Testis (tissue), 3 donors: ENCODE data around the gene DCUN1D4. TPM values are rescaled to one million over a fixed set of nuclear protein-coding genes. Genes with fewer than 3 reads are reported as not detected.

Source experiments
- DNase-seq: peaks from one replicate; pipeline ENCODE4 v3.0.0-alpha.2; 2019
- H3K27ac ChIP-seq, 2 donors: fragments of 200-600 bp; sonication (generic); one replicate each; pipeline ENCODE4 v1.5.1; 2019
- H3K27me3 ChIP-seq: fragments of 200-600 bp; sonication (generic); one replicate; pipeline ENCODE4 v1.5.1; 2019
- H3K36me3 ChIP-seq: fragments of 200-600 bp; sonication (generic); one replicate; pipeline ENCODE4 v1.5.1; 2017; ENCODE audit warnings: low read depth; ENCODE audit errors: missing control alignments
- H3K4me1 ChIP-seq: fragments of 200-600 bp; sonication (generic); one replicate; pipeline ENCODE4 v1.5.1; 2019
- H3K4me3 ChIP-seq, 2 donors: fragments of 200-600 bp; sonication (generic); one replicate each; pipeline ENCODE4 v1.5.1; 2017 to 2019
- H3K9me3 ChIP-seq: fragments of 200-600 bp; sonication (generic); one replicate; pipeline ENCODE4 v1.5.1; 2017
- CTCF ChIP-seq, 3 experiments: fragments of 450-650 bp in 2 of 3; fragments of 200-600 bp in 1 of 3; sonication (generic) in 1 of 3; IDR thresholded peaks; one replicate each; pipeline ENCODE4 v1.5.1; 2016 to 2019; ENCODE audit warnings: antibody characterized with exemption in 3 of 3, mild to moderate bottlenecking in 2 of 3, moderate library complexity in 1 of 3
- POLR2A ChIP-seq: fragments of 450-650 bp; IDR thresholded peaks from one replicate; pipeline ENCODE4 v1.6.1; 2017; ENCODE audit warnings: antibody characterized with exemption, mild to moderate bottlenecking, moderate library complexity
- WGBS, 2 donors: methylation state at CpG; one replicate each; pipeline ENCODE4 v1.1.5; 2018; 5-methylcytosine and 5-hydroxymethylcytosine counted together
- intact Hi-C: fragments of 100-400 bp; cut with DNase I; formaldehyde crosslinking; loops from one replicate; pipeline ENCODE4 v1.15.1; 2023; ENCODE audit warnings: low total_unique reads
- polyA plus RNA-seq: library from polyadenylated mRNA; stranded (reverse); fragments of 350-450 nt; fragmentation: Illumina TruSeq; extraction: RNeasy Lipid Tissue Mini Kit (QIAGEN cat#74804); gene quantifications from one replicate; pipeline ENCODE4 v1.2.3, GENCODE V29; 2014; ENCODE audit warnings: low read depth, low replicate concordance; ENCODE audit not compliant: insufficient read depth
- total RNA-seq, 2 donors: library from RNA; depleted of rRNA; stranded (reverse); fragments of >200 nt; gene quantifications; one replicate each; pipeline ENCODE4 v1.2.3, GENCODE V29; 2016

The DCUN1D4 gene
- total and polyA plus RNA-seq, 3 donors from 2014 or later, result 57.7 to 81.9 (median 74.1) TPM

GRCh38 chr4:51859476-51860031, 16.6 kb downstream of the DCUN1D4 start:
- no peaks in the 10 kb centered on the region for H3K27me3 ChIP-seq
- no peaks in the 10 kb centered on the region for H3K36me3 ChIP-seq
- H3K4me3 ChIP-seq, result no peak overlapping the region
- intact Hi-C loops, result no loop called here
- TF ChIP-seq CTCF (IDR thresholded peaks at IDR 0.05) (no peak), POLR2A (no peak)
- no peak overlapping the region for H3K27ac ChIP-seq
- peaks cover 4% of the 10 kb centered on the region for H3K4me1 ChIP-seq
- 66 to 78% methylated on average over 4 of the region's 4 CpGs for WGBS, 2 donors
- no peaks in the 10 kb centered on the region for H3K9me3 ChIP-seq
- no peak for DNase-seq

DNA sequence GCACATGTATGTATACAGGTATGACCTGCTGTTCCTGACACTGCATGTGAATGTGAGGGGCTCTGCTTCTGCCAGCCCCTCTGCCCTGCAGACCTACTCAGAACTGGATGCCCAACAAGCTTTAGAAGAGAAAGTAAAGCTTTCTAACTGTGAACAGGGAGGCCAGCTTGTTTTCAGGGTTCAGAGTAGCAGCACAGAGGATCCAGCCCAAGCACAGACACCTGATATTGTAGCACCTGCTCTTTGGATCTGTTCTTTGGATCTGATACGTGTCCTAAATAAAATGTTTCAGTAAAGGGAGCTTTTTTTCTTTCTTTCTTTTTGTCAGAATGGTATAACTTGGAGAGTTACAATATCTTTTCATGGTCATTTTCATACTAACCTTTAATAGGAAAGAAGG, 19.2 kb downstream of the DCUN1D4 start:
- Histone ChIP-seq H3K27ac (no peak overlapping the region), H3K9me3 (no peaks in the 10 kb centered on the region), H3K27me3 (no peaks in the 10 kb centered on the region), H3K4me3 (no peak overlapping the region), H3K36me3 (no peaks in the 10 kb centered on the region), H3K4me1 (peaks cover 4% of the 10 kb centered on the region)
- DNase-seq, result no peak
- TF ChIP-seq CTCF (IDR thresholded peaks at IDR 0.05) (no peak), POLR2A (no peak)
- intact Hi-C loops, result no loop called here
- WGBS, 2 donors, result 76 to 83% methylated on average over 1 of the region's 1 CpG

DNA sequence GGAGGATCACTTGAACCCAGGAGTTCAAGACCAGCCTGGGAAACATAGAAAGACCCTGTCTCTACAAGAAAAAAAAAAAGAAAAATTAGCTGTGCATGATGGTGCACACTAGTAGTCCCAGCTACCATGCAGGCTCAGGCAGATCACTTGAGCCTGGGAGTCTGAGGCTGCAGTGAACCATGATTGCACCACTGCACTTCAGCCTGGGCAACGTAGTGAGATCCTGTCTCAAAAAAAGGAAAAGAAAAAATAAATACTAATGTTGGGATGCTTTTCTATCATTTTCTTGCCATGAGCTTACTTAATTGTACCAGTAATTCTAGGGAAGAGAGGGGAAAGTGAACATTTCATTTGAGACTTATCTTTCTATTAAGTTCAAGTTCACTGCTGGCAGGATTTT, 19.8 kb downstream of the DCUN1D4 start:
- no peaks in the 10 kb centered on the region for H3K36me3 ChIP-seq
- intact Hi-C loops, result no loop called here
- H3K4me1 ChIP-seq, result peaks cover 4% of the 10 kb centered on the region
- TF ChIP-seq CTCF (IDR thresholded peaks at IDR 0.05), result no peak
- no peak for TF ChIP-seq POLR2A
- no peaks in the 10 kb centered on the region for H3K9me3 ChIP-seq
- 84 to 90% methylated on average over 1 of the region's 1 CpG for WGBS, 2 donors
- H3K27me3 ChIP-seq, result no peaks in the 10 kb centered on the region
- H3K27ac ChIP-seq, result no peak overlapping the region
- H3K4me3 ChIP-seq, result no peak overlapping the region
- no peak for DNase-seq

- H3K4me3 ChIP-seq, result no peak overlapping the region
- no peaks in the 10 kb centered on the region for H3K4me1 ChIP-seq
- H3K27ac ChIP-seq, result no peak overlapping the region
- no peaks in the 10 kb centered on the region for H3K27me3 ChIP-seq
- H3K36me3 ChIP-seq, result no peaks in the 10 kb centered on the region
- WGBS, 2 donors, result 92 to 94% methylated on average over 1 of the region's 1 CpG
- intact Hi-C loops, result no loop called here
- TF ChIP-seq CTCF (IDR thresholded peaks at IDR 0.05), result no peak
- no peak for TF ChIP-seq POLR2A
- no peaks in the 10 kb centered on the region for H3K9me3 ChIP-seq
- no peak for DNase-seq
These were observed 22.8 kb downstream of the DCUN1D4 start for GRCh38 chr4:51865717-51866116.

DNA sequence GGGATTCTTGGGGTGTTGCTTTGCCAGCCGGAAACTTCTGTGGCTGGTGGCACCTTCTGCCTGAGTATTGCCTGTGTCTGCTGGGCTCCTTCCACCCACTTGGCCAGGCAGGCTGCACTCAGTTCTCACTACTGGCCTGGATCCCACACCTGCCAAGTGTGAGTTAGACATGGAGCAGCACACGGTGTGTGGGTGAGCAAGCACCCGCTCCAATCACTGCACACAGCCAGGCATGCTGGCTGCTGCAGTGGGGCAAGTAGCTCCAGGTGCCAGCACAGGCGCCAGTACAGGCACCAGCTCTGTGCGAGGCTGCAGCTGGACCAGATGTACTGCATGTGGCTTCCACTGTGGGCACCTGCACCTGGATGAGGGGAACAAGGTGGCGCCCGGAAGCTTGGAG, 23.9 kb downstream of the DCUN1D4 start:
- 93 to 99% methylated on average over 3 to 7 of the region's 7 CpGs for WGBS, 2 donors
- Histone ChIP-seq H3K9me3 (no peaks in the 10 kb centered on the region), H3K27me3 (no peaks in the 10 kb centered on the region), H3K27ac (no peak overlapping the region), H3K36me3 (no peaks in the 10 kb centered on the region), H3K4me3 (no peak overlapping the region), H3K4me1 (no peaks in the 10 kb centered on the region)
- TF ChIP-seq POLR2A (no peak), CTCF (IDR thresholded peaks at IDR 0.05) (no peak)
- intact Hi-C loops, result no loop called here
- DNase-seq, result no peak
